ENCODE measurements around the gene WDR5B. TPM values are rescaled to one million over a fixed set of nuclear protein-coding genes. Genes with fewer than 3 reads are reported as not detected.
A peak's percentile ranks its signal among the peaks of the same experiment; 100 is the strongest.

Gene WDR5B
- total and polyA plus RNA-seq, 2 donors from 2014 or later = 3.8 to 8.8 TPM

DNA sequence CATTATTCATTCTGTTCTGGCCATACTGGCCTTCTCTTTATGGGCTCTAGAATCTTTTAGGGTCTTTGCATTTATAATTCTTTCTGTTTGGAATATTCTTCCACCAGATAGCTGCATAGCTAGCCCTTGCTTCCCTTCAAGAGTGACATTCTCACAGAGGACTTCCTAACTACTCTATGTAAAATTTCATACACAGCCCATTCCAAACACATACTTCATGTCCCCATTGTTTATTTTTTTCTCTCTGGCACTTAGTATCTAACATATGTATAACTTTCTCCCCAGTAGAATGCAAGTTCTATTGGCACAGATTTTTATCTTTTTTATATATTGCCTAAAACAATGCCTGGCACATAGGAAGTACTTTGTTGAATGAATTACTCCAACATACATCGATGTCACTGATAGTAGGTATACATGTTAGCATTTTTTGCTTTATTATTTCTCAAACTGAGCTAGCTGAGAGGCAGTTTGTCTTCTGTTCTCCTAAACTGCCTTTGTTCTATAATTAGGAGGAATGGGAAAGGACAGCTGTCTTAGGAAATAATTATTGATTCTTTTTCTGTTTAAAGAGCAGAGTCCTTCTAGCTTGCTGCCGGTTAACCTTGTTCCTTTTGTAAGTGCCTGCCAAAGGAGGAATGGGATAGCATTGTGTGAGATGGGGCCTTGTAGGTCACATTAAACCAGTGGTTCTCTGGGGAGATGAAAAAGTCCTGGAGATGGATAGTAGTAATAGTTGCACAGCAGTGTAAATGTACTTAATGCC, 24.0 kb downstream of the WDR5B start:
- H3K4me3 ChIP-seq (ENCODE audit: low read length in 3 of 3) = no peak overlapping the region
- H3K36me3 ChIP-seq (ENCODE audit: control insufficient read depth in 2 of 3, insufficient read depth in 3 of 3, low read length in 3 of 3) = peaks cover 0 to 4% (median 2%) of the 10 kb centered on the region in 3 donors
- intact Hi-C loops (cut with DNase I) = loop anchor here (10.0 kb wide), 1 partner anchor 293 kb away; the partner anchor contains the start of gene PARP14
- no peak overlapping the region for H3K27ac ChIP-seq (ENCODE audit: low read depth in 2 of 2, low read length in 2 of 2)
- no peaks in the 10 kb centered on the region for H3K9me3 ChIP-seq (ENCODE audit: control insufficient read depth in 2 of 3, insufficient read depth in 1 of 3, low read length in 3 of 3)
- DNase-seq (no peak), FAIRE-seq (no peak)
- H3K27me3 ChIP-seq (ENCODE audit: control insufficient read depth, insufficient read depth, low read length) = no peaks in the 10 kb centered on the region
- TF ChIP-seq, protein P1, sequence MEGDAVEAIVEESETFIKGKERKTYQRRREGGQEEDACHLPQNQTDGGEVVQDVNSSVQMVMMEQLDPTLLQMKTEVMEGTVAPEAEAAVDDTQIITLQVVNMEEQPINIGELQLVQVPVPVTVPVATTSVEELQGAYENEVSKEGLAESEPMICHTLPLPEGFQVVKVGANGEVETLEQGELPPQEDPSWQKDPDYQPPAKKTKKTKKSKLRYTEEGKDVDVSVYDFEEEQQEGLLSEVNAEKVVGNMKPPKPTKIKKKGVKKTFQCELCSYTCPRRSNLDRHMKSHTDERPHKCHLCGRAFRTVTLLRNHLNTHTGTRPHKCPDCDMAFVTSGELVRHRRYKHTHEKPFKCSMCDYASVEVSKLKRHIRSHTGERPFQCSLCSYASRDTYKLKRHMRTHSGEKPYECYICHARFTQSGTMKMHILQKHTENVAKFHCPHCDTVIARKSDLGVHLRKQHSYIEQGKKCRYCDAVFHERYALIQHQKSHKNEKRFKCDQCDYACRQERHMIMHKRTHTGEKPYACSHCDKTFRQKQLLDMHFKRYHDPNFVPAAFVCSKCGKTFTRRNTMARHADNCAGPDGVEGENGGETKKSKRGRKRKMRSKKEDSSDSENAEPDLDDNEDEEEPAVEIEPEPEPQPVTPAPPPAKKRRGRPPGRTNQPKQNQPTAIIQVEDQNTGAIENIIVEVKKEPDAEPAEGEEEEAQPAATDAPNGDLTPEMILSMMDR (IDR thresholded peaks at IDR 0.05; ENCODE audit: borderline replicate concordance, extremely low read depth, insufficient read depth) = no peak
- no peak overlapping the region for H3K9ac ChIP-seq (ENCODE audit: low read length in 3 of 3)
- H3K4me1 ChIP-seq (ENCODE audit: control insufficient read depth in 2 of 3, insufficient read depth in 2 of 3, low read depth in 1 of 3, low read length in 3 of 3) = peaks cover 0 to 5% (median 2%) of the 10 kb centered on the region in 3 donors

DNA sequence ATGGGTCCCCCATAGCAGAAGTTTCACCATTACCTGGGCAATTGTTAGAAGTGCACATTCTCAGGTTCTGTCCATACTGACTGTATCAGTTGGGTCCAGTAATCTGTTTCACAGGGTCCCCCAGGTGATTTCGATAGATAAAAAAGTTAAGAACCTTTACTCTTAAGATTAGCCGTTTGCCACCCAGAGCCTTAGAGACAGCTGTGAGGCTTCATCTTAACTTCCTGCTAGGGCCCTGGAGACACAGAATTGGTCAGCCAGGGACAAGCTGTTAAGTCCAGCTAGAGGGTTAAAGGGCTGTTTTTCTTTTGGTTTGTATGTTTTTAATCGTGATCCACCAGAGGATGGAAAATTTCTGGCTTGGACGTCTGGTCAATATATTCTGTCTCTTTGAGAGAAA, 25.2 kb downstream of the WDR5B start:
- FAIRE-seq = no peak
- Histone ChIP-seq H3K4me3 (ENCODE audit: low read length in 3 of 3) (no peak overlapping the region), H3K9me3 (ENCODE audit: control insufficient read depth in 2 of 3, insufficient read depth in 1 of 3, low read length in 3 of 3) (no peaks in the 10 kb centered on the region), H3K4me1 (ENCODE audit: control insufficient read depth in 2 of 3, insufficient read depth in 2 of 3, low read depth in 1 of 3, low read length in 3 of 3) (peaks cover 0 to 11% (median 2%) of the 10 kb centered on the region in 3 donors), H3K27me3 (ENCODE audit: control insufficient read depth, insufficient read depth, low read length) (no peaks in the 10 kb centered on the region), H3K27ac (ENCODE audit: low read depth in 2 of 2, low read length in 2 of 2) (no peak overlapping the region), H3K9ac (ENCODE audit: low read length in 3 of 3) (no peak overlapping the region), H3K36me3 (ENCODE audit: control insufficient read depth in 2 of 3, insufficient read depth in 3 of 3, low read length in 3 of 3) (peaks cover 0 to 4% (median 2%) of the 10 kb centered on the region in 3 donors)
- intact Hi-C loops (cut with DNase I) = loop anchor here (10.0 kb wide), 1 partner anchor 294 kb away; the partner anchor contains the start of gene PARP14
- TF ChIP-seq, protein P1 (IDR thresholded peaks at IDR 0.05; ENCODE audit: borderline replicate concordance, extremely low read depth, insufficient read depth) = no peak
- DNase-seq = peak in 2 of 5 donors; percentile 16 to 63

DNA sequence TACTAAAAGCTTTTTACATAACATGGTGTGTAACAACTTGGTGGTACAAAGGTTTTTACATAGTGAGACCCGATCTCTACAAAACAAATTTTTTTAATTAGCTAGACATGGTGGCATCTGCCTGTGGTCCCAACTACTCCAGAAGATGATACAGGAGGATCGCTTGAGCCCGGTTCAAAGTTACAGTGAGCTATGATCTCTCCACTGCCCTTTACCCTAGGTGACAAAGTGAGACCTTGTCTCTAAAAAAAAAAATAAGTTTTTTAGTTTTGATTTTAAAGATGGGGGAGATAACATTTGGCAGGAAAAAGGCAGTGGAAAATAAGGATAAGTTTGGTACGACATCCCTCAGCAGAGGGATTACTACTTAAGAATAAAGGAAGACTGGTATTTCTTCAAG, 26.0 kb downstream of the WDR5B start:
- no peak overlapping the region for H3K4me3 ChIP-seq (ENCODE audit: low read length in 3 of 3)
- intact Hi-C loops (cut with DNase I) = loop anchor here (10.0 kb wide), 1 partner anchor 295 kb away; the partner anchor contains the start of gene PARP14
- no peak overlapping the region for H3K27ac ChIP-seq (ENCODE audit: low read depth in 2 of 2, low read length in 2 of 2)
- H3K9ac ChIP-seq (ENCODE audit: low read length in 3 of 3) = no peak overlapping the region
- no peaks in the 10 kb centered on the region for H3K27me3 ChIP-seq (ENCODE audit: control insufficient read depth, insufficient read depth, low read length)
- H3K9me3 ChIP-seq (ENCODE audit: control insufficient read depth in 2 of 3, insufficient read depth in 1 of 3, low read length in 3 of 3) = no peaks in the 10 kb centered on the region
- no peak for FAIRE-seq
- H3K4me1 ChIP-seq (ENCODE audit: control insufficient read depth in 2 of 3, insufficient read depth in 2 of 3, low read depth in 1 of 3, low read length in 3 of 3) = peaks cover 0 to 15% (median 2%) of the 10 kb centered on the region in 3 donors
- TF ChIP-seq, protein P1 (IDR thresholded peaks at IDR 0.05; ENCODE audit: borderline replicate concordance, extremely low read depth, insufficient read depth) = no peak
- no peak for DNase-seq
- peaks cover 0 to 4% (median under 1%) of the 10 kb centered on the region in 3 donors for H3K36me3 ChIP-seq (ENCODE audit: control insufficient read depth in 2 of 3, insufficient read depth in 3 of 3, low read length in 3 of 3)

All from kidney (tissue), 14 donors.